Glomerular visceral epithelial cell (primary cell): ENCODE data around the gene BTK.
"Not testable (repeated sequence)": the region's sequence is repeated elsewhere in the genome, so short reads cannot be mapped to it uniquely, and the experiment has no call there.

Experiments used
- DNase-seq: peaks from one replicate; pipeline ENCODE4 v3.0.0-alpha.2; 2016; ENCODE audit errors: extremely low spot score

Gene BTK

DNA sequence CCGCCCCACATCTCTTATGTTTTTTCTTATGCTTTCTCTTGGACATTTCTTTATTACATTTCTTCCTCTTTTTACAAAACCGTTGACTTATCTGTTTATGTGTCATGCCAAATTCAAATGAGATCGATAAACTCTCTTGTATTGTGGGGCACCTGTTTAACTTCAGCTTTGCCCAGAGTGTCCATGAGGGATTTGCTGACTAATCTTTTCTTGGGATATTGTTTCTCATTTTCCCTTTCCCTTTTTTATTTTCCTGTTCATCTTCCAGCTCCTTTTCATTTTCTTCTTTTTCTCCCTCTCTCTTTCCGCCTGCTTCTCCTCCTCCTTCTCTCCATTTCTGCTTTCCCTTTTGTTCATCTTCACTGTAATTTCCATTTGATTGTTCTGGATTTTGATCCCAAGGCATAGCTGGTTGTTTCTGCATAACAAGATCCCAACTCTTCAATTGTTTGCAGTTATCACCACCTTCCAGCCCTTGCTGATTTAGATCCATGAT is 48.2 kb downstream of the BTK start:
- DNase-seq, result no peak

- not testable (repeated sequence) for DNase-seq
These were observed 51.7 kb downstream of the BTK start for GRCh38 chrX:101334310-101334709.

- not testable (repeated sequence) for DNase-seq
These were observed 59.4 kb downstream of the BTK start for GRCh38 chrX:101326600-101326999.

DNA sequence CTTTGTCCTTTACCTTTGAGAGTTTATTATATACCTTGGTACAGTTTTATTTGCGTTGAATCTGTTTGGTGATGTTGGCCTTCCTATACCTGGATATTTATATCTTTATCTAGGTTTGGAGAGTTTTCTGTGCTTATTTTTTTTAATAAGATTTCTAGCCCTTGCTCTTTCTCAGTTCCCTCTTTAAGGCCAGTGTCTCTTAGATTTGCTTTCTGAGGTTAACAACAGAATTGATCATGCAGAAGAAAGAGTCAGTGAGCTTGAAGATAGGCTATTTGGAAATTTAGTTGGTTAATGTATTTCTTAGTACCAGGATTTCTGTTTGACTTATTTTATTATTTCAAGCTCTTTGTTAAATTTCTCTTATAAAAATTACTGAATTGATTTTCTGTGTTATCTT is 82.2 kb downstream of the BTK start:
- no peak for DNase-seq
